Activated gamma-delta T cell (primary cell): ENCODE measurements around the gene ITGB2.

Source experiments
- DNase-seq: peaks from one replicate; lab custom pipeline; 2025; lab: John Stamatoyannopoulos, UW

ITGB2 gene

GRCh38 chr21:44867999-44868700, 52.5 kb downstream of the ITGB2 start:
- no peak for DNase-seq

GRCh38 chr21:44867464-44867863, 53.2 kb downstream of the ITGB2 start:
- no peak for DNase-seq

- no peak for DNase-seq
Measured at GRCh38 chr21:44866780-44867179, 53.9 kb downstream of the ITGB2 start.

- DNase-seq: no peak
Measured at GRCh38 chr21:44865561-44866280, 55.0 kb downstream of the ITGB2 start.

GRCh38 chr21:44862869-44863685, 57.6 kb downstream of the ITGB2 start:
- no peak for DNase-seq

GRCh38 chr21:44858791-44859190, 61.9 kb downstream of the ITGB2 start:
- DNase-seq: no peak

- DNase-seq: no peak
Measured at GRCh38 chr21:44858291-44858690, 62.4 kb downstream of the ITGB2 start.

GRCh38 chr21:44857127-44857892, 63.4 kb downstream of the ITGB2 start:
- DNase-seq: no peak

- no peak for DNase-seq
Measured at GRCh38 chr21:44856131-44856530, 64.6 kb downstream of the ITGB2 start.

- no peak for DNase-seq
Measured at GRCh38 chr21:44855572-44855971, 65.1 kb downstream of the ITGB2 start.

GRCh38 chr21:44854664-44855446, 65.8 kb downstream of the ITGB2 start:
- no peak for DNase-seq

GRCh38 chr21:44854391-44854663, 66.4 kb downstream of the ITGB2 start:
- no peak for DNase-seq

GRCh38 chr21:44853601-44854390, 66.9 kb downstream of the ITGB2 start:
- no peak for DNase-seq

- no peak for DNase-seq
Measured at GRCh38 chr21:44850905-44851657, 69.6 kb downstream of the ITGB2 start.

GRCh38 chr21:44850208-44850800, 70.4 kb downstream of the ITGB2 start:
- no peak for DNase-seq

GRCh38 chr21:44849616-44850130, 71.0 kb downstream of the ITGB2 start:
- DNase-seq: no peak

GRCh38 chr21:44848821-44849521, 71.7 kb downstream of the ITGB2 start:
- no peak for DNase-seq

- no peak for DNase-seq
Measured at GRCh38 chr21:44847261-44848056, 73.2 kb downstream of the ITGB2 start.
